ENCODE measurements around the gene SLC14A1. TPM values are rescaled to one million over a fixed set of nuclear protein-coding genes. Genes with fewer than 3 reads are reported as not detected.

The SLC14A1 gene
- total and polyA plus RNA-seq, 2 experiments from 2014 or later, result 0.21 to 0.53 TPM

DNA sequence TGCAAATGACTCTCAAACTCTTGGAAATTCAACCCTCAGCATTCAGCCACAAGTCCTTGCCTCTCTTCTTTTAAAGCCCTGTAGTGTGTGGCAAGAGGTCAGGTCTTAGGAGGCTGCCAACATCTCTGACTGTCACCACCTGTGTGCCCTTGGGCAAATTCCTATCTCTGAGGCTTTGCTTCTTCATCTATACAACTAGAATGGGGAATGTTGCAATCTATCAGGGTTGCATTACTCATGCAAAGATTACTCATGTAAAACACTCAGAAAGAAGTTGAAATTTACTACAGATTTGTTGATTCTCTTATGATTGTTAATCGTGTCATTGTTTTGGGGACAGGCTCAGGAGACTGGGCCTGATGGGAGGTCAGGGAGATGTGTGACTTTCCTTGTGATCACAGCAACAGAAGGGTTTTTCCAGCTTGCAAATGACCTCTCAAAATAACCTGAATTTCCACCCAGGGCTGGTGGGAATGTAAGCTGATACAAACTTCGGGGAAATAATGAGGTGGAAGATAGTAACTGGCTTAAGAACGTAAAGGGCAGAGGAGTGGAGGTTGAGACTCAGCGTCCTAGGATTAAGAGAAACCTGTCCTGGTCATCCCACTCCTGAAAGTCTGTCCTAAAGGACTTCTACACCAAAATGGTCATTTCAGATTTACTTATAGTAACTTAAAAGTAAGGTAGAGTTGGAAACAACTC lies 69.4 kb downstream of the SLC14A1 start (continued):
- TF ChIP-seq, protein P1, sequence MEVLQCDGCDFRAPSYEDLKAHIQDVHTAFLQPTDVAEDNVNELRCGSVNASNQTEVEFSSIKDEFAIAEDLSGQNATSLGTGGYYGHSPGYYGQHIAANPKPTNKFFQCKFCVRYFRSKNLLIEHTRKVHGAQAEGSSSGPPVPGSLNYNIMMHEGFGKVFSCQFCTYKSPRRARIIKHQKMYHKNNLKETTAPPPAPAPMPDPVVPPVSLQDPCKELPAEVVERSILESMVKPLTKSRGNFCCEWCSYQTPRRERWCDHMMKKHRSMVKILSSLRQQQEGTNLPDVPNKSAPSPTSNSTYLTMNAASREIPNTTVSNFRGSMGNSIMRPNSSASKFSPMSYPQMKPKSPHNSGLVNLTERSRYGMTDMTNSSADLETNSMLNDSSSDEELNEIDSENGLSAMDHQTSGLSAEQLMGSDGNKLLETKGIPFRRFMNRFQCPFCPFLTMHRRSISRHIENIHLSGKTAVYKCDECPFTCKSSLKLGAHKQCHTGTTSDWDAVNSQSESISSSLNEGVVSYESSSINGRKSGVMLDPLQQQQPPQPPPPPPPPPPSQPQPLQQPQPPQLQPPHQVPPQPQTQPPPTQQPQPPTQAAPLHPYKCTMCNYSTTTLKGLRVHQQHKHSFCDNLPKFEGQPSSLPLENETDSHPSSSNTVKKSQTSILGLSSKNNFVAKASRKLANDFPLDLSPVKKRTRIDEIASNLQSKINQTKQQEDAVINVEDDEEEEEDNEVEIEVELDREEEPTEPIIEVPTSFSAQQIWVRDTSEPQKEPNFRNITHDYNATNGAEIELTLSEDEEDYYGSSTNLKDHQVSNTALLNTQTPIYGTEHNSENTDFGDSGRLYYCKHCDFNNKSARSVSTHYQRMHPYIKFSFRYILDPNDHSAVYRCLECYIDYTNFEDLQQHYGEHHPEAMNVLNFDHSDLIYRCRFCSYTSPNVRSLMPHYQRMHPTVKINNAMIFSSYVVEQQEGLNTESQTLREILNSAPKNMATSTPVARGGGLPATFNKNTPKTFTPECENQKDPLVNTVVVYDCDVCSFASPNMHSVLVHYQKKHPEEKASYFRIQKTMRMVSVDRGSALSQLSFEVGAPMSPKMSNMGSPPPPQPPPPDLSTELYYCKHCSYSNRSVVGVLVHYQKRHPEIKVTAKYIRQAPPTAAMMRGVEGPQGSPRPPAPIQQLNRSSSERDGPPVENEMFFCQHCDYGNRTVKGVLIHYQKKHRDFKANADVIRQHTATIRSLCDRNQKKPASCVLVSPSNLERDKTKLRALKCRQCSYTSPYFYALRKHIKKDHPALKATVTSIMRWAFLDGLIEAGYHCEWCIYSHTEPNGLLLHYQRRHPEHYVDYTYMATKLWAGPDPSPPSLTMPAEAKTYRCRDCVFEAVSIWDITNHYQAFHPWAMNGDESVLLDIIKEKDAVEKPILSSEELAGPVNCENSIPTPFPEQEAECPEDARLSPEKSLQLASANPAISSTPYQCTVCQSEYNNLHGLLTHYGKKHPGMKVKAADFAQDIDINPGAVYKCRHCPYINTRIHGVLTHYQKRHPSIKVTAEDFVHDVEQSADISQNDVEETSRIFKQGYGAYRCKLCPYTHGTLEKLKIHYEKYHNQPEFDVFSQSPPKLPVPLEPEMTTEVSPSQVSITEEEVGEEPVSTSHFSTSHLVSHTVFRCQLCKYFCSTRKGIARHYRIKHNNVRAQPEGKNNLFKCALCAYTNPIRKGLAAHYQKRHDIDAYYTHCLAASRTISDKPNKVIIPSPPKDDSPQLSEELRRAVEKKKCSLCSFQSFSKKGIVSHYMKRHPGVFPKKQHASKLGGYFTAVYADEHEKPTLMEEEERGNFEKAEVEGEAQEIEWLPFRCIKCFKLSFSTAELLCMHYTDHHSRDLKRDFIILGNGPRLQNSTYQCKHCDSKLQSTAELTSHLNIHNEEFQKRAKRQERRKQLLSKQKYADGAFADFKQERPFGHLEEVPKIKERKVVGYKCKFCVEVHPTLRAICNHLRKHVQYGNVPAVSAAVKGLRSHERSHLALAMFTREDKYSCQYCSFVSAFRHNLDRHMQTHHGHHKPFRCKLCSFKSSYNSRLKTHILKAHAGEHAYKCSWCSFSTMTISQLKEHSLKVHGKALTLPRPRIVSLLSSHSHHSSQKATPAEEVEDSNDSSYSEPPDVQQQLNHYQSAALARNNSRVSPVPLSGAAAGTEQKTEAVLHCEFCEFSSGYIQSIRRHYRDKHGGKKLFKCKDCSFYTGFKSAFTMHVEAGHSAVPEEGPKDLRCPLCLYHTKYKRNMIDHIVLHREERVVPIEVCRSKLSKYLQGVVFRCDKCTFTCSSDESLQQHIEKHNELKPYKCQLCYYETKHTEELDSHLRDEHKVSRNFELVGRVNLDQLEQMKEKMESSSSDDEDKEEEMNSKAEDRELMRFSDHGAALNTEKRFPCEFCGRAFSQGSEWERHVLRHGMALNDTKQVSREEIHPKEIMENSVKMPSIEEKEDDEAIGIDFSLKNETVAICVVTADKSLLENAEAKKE (CRISPR knock-in tag; IDR thresholded peaks at IDR 0.05), result no peak
- TF ChIP-seq EZH2 (IDR thresholded peaks at IDR 0.05; ENCODE audit: low read depth, unreplicated experiment) (no peak), ZNF114 (CRISPR knock-in tag; IDR thresholded peaks at IDR 0.05) (no peak)
- TF ChIP-seq, protein P2, sequence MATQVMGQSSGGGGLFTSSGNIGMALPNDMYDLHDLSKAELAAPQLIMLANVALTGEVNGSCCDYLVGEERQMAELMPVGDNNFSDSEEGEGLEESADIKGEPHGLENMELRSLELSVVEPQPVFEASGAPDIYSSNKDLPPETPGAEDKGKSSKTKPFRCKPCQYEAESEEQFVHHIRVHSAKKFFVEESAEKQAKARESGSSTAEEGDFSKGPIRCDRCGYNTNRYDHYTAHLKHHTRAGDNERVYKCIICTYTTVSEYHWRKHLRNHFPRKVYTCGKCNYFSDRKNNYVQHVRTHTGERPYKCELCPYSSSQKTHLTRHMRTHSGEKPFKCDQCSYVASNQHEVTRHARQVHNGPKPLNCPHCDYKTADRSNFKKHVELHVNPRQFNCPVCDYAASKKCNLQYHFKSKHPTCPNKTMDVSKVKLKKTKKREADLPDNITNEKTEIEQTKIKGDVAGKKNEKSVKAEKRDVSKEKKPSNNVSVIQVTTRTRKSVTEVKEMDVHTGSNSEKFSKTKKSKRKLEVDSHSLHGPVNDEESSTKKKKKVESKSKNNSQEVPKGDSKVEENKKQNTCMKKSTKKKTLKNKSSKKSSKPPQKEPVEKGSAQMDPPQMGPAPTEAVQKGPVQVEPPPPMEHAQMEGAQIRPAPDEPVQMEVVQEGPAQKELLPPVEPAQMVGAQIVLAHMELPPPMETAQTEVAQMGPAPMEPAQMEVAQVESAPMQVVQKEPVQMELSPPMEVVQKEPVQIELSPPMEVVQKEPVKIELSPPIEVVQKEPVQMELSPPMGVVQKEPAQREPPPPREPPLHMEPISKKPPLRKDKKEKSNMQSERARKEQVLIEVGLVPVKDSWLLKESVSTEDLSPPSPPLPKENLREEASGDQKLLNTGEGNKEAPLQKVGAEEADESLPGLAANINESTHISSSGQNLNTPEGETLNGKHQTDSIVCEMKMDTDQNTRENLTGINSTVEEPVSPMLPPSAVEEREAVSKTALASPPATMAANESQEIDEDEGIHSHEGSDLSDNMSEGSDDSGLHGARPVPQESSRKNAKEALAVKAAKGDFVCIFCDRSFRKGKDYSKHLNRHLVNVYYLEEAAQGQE (IDR thresholded peaks at IDR 0.05; ENCODE audit: unreplicated experiment), result no peak
- TF ChIP-seq, protein P3, sequence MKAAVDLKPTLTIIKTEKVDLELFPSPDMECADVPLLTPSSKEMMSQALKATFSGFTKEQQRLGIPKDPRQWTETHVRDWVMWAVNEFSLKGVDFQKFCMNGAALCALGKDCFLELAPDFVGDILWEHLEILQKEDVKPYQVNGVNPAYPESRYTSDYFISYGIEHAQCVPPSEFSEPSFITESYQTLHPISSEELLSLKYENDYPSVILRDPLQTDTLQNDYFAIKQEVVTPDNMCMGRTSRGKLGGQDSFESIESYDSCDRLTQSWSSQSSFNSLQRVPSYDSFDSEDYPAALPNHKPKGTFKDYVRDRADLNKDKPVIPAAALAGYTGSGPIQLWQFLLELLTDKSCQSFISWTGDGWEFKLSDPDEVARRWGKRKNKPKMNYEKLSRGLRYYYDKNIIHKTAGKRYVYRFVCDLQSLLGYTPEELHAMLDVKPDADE (IDR thresholded peaks at IDR 0.05), result no peak

All from GM23338 (cell line).